Rectal smooth muscle tissue (tissue), 1 donor: Measurements from ENCODE around the gene ATP2A3.

ENCODE experiments used
- H3K27ac ChIP-seq: one replicate; pipeline ENCODE4 v1.7.0; 2013; ENCODE audit warnings: low read depth, low read length, inconsistent platforms
- H3K27me3 ChIP-seq: one replicate; pipeline ENCODE4 v1.7.0; 2013; ENCODE audit warnings: low read length; ENCODE audit not compliant: control insufficient read depth, insufficient read depth
- H3K36me3 ChIP-seq: one replicate; pipeline ENCODE4 v1.7.0; 2013; ENCODE audit warnings: low read length; ENCODE audit not compliant: control insufficient read depth, insufficient read depth
- H3K4me1 ChIP-seq: one replicate; pipeline ENCODE4 v1.7.0; 2013; ENCODE audit warnings: low read length; ENCODE audit not compliant: control insufficient read depth, insufficient read depth
- H3K4me3 ChIP-seq: one replicate; pipeline ENCODE4 v1.7.0; 2013; ENCODE audit warnings: low read length
- H3K9ac ChIP-seq: one replicate; pipeline ENCODE4 v1.7.0; 2013; ENCODE audit warnings: low read length

The ATP2A3 gene

GRCh38 chr17:3915995-3916696 lies 48.1 kb downstream of the ATP2A3 start, which contains the start of gene P2RX1:
TSS of gene P2RX1 (minus strand) at chr17:3916465. CDS start at chr17:3916225, 240 bp downstream.
- H3K9ac ChIP-seq: no peak within 1 kb of the TSS

GRCh38 chr17:3915581-3915994 lies 48.6 kb downstream of the ATP2A3 start:
- Histone ChIP-seq H3K36me3 (no peaks in the 10 kb centered on the region), H3K27ac (peak overlapping the region; percentile 37), H3K27me3 (no peaks in the 10 kb centered on the region), H3K4me1 (peaks cover 4% of the 10 kb centered on the region), H3K9ac (no peak overlapping the region), H3K4me3 (peak overlapping the region; percentile 47)

More at GRCh38 chr17:3915995-3916696, 48.1 kb downstream of the ATP2A3 start, which contains the start of gene P2RX1:
- H3K36me3 ChIP-seq: no peaks in the 10 kb centered on the region
- H3K27ac ChIP-seq: peak within 1 kb of the TSS; percentile 61
- no peaks in the 10 kb centered on the region for H3K27me3 ChIP-seq
- H3K4me1 ChIP-seq: peaks cover 4% of the 10 kb centered on the region
- H3K4me3 ChIP-seq: peak within 1 kb of the TSS; percentile 47

GRCh38 chr17:3914312-3914670 lies 49.9 kb downstream of the ATP2A3 start:
- Histone ChIP-seq H3K4me3 (peak overlapping the region; percentile 22), H3K36me3 (no peaks in the 10 kb centered on the region), H3K4me1 (peaks cover 4% of the 10 kb centered on the region), H3K9ac (peak overlapping the region; percentile 8), H3K27ac (peak overlapping the region; percentile 56), H3K27me3 (no peaks in the 10 kb centered on the region)

DNA sequence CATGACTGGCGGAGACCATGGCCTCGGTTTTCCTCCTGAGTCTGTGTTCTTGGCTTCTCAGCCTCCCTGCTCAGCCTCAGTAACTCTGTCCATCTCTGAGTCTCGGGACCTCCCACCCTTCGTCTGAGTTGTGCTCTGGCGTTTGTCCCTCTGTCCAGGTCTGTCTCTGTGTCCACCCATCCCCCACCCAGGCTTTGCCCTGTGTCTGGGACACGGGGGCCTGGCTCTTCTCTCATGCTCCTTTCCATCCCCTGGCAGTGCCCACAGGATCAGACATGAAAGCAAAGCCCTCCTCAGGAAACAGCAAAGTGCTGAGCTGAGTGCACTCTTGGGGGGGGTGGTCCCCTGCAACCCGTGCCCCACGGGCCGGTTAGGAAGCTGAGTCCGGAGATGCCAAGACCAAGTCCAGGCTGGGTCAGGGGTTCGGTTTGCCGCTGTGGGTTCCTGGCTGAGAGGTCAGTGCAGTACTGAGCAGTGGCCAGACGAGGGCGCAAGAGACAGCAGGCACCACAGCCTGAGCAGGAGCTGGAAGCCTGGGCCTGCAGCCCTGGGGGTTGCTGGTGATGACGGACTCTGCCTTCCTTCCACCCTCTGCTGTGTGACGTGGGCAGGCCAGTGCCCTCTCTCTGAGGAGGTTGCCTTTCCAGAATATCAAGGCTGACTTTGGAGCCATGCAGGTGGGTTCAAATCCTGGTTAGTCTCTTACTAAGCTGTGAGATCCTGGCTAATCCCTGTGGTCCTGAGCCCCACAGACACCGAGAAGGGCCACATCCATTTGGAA lies 50.5 kb downstream of the ATP2A3 start:
- Histone ChIP-seq H3K27me3 (no peaks in the 10 kb centered on the region), H3K4me1 (peaks cover 2% of the 10 kb centered on the region), H3K36me3 (no peaks in the 10 kb centered on the region), H3K9ac (peak overlapping the region; percentile 8), H3K27ac (peak overlapping the region; percentile 56), H3K4me3 (peak overlapping the region; percentile 22)

DNA sequence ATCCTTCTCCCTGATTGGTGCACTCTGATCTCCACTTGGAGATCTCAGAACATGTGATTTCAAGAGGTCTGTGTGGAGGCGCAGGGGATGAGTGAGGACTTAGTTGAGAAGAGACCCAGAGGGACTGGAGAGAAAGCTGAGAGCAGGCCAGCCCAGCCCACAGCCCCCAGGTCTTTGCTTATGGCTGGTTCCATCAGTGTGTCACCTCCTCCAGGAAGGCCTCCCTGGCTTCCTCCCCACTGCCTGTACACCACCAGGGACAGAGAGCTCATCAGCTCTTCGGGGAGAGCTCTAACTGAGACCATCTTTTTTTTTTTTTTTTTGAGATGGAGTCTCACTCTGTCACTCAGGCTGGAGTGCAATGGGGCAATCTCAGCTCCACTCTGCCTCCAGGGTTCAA lies 51.4 kb downstream of the ATP2A3 start:
- Histone ChIP-seq H3K27ac (no peak overlapping the region), H3K9ac (no peak overlapping the region), H3K36me3 (no peaks in the 10 kb centered on the region), H3K4me1 (no peaks in the 10 kb centered on the region), H3K4me3 (no peak overlapping the region), H3K27me3 (no peaks in the 10 kb centered on the region)

- no peaks in the 10 kb centered on the region for H3K4me1 ChIP-seq
- H3K36me3 ChIP-seq: no peaks in the 10 kb centered on the region
- H3K4me3 ChIP-seq: no peak overlapping the region
- no peak overlapping the region for H3K27ac ChIP-seq
- no peaks in the 10 kb centered on the region for H3K27me3 ChIP-seq
- no peak overlapping the region for H3K9ac ChIP-seq
These were observed 52.8 kb downstream of the ATP2A3 start for GRCh38 chr17:3911271-3912053.

DNA sequence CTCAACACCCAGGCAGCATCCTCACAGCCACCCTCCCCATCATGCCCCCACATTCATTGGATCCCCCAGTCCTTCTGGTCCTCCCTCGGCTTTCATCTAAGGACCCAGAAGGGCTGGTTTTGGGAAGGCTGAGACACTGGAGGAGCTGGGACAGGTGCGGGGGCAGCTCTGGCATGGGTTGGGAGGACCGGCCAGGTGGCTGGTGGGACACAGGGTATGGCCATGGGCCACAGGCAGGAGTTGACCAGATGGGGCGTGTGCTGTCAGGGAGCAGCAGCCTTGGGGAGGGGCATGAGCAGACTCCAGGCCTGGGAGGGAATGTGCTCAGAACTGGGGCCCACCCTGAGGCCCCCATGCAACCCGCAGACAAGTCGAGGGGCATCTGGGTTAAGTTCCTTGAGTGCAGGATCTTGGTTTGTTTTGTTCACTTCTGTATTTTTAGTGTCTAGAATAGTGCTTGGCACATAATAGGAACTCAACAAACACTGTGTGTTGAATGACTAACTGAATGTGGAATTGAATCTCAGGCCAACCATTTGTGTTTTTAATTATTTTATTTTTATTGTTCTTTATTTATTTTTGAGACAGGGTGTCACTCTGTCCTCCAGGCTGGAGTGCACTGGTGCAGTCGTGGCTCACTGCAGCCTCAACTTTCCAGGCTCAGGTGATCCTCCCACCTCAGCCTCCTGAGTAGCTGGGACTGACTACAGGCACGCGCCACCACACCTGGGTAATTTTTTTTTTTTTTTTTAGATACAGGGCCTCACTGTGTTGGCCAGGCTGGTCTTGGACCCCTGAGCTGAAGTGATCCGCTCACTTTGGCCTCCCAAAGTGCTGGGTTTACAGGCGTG lies 53.6 kb downstream of the ATP2A3 start:
- Histone ChIP-seq H3K4me1 (no peaks in the 10 kb centered on the region), H3K27me3 (no peaks in the 10 kb centered on the region), H3K36me3 (no peaks in the 10 kb centered on the region), H3K9ac (no peak overlapping the region), H3K27ac (no peak overlapping the region), H3K4me3 (no peak overlapping the region)

DNA sequence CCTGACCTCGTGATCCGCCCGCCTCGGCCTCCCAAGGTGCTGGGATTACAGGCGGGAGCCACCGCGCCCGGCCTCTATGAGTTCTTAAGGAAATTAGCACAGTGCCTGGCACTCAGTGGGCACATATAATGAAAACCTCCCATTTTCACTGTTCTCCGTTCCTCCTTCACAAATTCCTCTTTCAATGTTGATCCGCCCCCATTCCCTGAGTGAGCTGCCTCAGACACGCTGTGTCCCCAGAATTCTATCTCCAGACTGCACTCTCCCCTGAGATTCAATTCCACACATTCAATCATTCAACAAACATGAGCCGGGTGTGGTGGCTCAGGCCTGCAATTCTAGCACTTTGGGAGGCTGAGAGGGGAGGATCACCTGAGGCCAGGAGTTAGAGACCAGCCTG lies 55.0 kb downstream of the ATP2A3 start:
- no peaks in the 10 kb centered on the region for H3K27me3 ChIP-seq
- H3K4me1 ChIP-seq: no peaks in the 10 kb centered on the region
- no peak overlapping the region for H3K27ac ChIP-seq
- no peaks in the 10 kb centered on the region for H3K36me3 ChIP-seq
- H3K4me3 ChIP-seq: no peak overlapping the region
- H3K9ac ChIP-seq: no peak overlapping the region

DNA sequence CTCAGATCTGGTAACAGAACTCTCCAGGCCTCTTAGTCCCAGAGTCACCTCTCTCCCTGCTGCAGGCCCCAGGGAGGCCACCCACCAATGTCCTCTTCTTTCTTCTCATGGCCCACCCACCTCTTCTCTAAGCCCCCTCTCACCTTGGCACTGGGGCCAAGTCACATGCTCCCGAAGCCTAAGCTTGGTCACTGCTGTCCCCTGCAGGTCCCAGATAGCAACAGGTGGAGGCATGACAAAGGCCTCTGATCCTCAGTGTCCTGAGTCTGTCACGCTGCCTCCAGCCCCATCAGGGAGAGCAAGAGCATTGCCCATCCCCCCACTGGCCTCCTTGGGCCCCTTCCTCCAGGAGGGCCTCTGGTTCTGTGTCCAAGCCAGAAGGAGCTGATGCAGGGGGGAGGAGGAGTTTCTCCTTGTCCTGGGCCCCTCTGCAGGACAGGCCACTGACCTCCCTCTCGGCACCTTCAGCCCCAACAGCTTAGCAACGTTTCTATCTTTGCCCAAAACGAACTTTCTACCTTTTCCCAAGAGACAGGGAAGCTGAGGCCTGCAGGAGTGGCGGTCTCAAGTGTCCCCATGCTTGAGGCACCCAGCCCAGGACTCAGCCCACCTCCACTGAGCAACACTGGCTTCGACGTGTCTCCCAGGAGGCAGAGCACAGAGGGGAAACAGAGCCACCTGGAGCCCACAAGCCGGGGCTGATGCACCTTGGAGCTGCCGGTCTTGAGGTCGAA lies 56.6 kb downstream of the ATP2A3 start:
- H3K27me3 ChIP-seq: no peaks in the 10 kb centered on the region
- H3K4me1 ChIP-seq: no peaks in the 10 kb centered on the region
- H3K9ac ChIP-seq: no peak overlapping the region
- no peak overlapping the region for H3K4me3 ChIP-seq
- H3K36me3 ChIP-seq: no peaks in the 10 kb centered on the region
- H3K27ac ChIP-seq: no peak overlapping the region

DNA sequence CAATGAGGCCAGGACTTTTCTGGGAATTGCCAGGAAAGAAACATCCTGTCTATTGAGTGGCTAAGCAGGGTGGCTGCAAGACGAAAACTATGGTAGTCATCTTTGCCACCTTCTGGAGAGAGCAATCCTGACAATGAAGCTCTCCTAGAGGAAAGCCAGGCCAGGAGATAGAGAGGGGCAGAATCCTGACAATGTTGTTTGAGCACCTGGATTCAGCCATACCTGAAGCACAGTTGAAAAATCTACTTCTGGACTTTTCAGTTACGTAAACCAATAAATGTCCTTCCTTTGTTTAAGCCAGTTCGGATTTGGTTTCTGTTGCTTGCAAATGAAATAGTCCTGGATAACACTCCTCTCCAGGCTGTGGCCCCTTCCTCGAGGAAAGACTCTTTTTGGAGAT lies 57.4 kb downstream of the ATP2A3 start:
- Histone ChIP-seq H3K27me3 (no peaks in the 10 kb centered on the region), H3K9ac (no peak overlapping the region), H3K4me1 (no peaks in the 10 kb centered on the region), H3K27ac (no peak overlapping the region), H3K36me3 (no peaks in the 10 kb centered on the region), H3K4me3 (no peak overlapping the region)

DNA sequence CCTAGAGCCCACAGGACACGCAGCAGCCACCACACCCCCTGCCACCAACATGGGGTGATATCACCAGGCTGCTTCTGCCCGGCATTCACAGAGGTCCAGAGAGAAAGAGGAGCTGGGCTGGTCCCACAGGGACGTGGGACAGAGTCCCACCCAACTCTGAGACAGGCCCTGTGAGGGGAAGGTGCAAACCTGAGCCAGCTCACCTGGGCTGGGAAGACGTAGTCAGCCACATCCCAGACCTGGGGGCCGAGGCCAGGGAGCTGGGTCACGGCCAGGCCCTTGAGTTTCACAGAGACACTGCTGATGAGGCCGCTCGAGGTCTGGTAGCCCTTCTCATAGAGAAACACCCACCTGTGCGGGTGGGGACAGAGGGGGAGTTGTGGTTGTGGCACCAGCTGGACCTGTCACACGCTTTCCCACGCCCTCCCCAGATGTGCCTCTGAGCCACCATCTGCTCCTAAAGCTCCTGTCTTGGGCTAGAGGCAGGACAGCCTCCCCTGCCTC lies 59.2 kb downstream of the ATP2A3 start:
- no peak overlapping the region for H3K9ac ChIP-seq
- H3K27me3 ChIP-seq: no peaks in the 10 kb centered on the region
- no peak overlapping the region for H3K27ac ChIP-seq
- H3K4me1 ChIP-seq: no peaks in the 10 kb centered on the region
- no peaks in the 10 kb centered on the region for H3K36me3 ChIP-seq
- H3K4me3 ChIP-seq: no peak overlapping the region
